Kidney glomerular epithelial cell (primary cell): Measurements from ENCODE around the gene DNAJA2.
"Not testable (repeated sequence)": the region's sequence is repeated elsewhere in the genome, so short reads cannot be mapped to it uniquely, and the experiment has no call there.

Experiments
- DNase-seq: peaks from one replicate; lab custom pipeline; 2025; lab: John Stamatoyannopoulos, UW

The DNAJA2 gene

DNA sequence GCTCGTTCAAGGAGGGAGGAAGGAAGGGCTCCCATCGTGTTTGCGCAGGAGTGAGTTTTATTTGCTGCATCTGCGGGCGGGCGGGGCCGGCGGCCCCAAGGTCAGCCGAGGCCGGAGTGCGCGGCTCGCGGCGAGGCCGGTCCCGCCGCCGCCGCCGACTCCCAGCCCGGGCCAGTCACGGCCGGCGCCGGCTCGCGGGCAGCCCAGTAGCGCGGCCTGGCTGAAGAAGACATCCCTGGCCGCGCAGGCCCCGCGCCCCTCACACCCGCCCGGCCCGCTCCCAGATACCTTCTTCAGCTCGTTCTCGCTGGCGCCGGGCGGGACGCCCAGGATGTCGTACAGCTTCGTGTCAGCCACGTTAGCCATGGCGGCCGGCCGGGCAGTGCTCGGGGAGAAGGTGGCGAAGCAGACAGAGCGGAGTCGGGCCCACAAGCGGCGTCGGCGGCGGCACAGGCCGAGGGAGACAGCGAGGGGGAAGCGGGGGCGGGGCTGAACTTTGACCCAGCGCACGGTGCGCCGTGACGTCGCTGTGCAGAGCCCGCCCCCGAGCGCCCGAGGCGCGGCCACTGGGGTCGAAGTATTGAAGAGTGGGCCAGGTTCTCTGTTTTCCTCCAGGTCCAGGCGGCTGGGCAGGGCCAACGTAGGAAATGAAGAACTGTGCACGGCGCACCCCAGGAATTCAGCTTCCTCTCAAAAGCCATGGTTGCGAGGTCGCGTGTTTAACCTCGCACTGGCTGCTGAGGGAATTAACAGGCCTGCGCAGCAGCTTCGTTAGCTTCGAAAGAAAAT is at the start of gene DNAJA2:
TSS of gene DNAJA2 (minus strand) at position 468 of the 789 bp plus-strand sequence. CDS start at position 366, 102 bp downstream.
- peak; percentile 76 for DNase-seq

- peak; percentile 0 for DNase-seq
Measured at GRCh38 chr16:47019568-47019967, 46.1 kb upstream of the DNAJA2 start.

GRCh38 chr16:47018223-47018891 is 44.9 kb upstream of the DNAJA2 start:
- peak; percentile 23 for DNase-seq

DNA sequence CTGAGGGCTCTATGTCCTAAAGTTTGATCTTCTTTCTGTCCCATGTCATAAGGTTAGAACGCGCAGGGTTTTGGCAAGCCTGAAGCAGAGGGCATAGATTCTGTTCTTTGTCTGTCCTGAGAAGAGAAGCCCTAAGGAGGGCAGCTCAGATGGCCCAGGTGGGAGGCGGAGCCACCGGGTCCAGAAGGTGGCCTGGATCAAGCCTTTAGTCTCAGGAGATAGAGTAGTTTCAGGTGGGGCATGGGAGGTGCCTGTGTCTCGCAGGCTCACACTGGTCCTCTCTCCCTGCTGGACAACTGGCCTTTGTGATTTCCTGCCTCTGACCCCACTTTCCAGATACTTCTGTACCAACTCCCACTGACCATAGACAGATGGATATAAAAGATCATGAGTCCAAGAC is 44.2 kb upstream of the DNAJA2 start:
- DNase-seq: no peak

- no peak for DNase-seq
Measured at GRCh38 chr16:47016700-47017133, 43.2 kb upstream of the DNAJA2 start.

DNA sequence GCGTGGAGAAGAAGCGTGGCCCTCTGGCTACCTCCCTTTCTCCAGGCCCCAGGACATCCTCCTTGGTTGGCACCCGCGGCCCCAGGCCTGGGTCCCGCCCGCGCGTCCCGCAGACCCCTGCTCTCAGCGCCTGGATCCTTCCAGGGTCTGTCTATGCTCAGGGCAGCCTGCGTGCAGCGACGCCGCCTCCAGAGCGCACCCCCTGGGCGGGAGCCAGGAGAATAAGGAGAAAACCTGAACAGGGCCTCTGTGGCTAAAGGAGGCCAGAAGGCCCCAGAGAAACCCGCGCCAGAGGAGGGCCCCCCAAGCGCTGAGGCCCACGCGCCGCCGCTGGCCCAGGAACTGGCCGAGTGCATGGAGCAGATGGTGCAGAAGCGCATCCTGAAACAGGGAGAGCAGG is 40.4 kb upstream of the DNAJA2 start:
- no peak for DNase-seq

DNA sequence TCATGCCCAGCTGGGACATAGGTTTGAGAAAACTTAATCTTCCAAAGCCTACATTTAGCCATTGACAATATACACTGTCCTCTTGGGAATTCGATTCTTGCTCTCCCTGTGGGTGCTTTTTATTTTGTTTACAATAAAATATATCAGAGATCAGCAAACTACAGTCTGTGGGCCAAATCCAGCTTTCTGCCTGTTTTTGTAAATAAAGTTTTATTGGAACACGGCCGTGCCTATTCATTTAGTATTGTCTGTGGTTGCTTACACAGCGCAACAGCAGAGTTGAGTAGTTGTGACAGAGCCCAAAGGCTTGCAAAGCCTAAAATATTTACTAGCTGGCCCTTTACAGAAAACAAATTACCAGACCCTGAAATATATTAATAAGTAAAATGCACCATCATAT is 39.7 kb upstream of the DNAJA2 start:
- no peak for DNase-seq

GRCh38 chr16:47010812-47011211 is 37.3 kb upstream of the DNAJA2 start:
- DNase-seq: not testable (repeated sequence)

- DNase-seq: peak; percentile 2
Measured at GRCh38 chr16:47008612-47009011, 35.1 kb upstream of the DNAJA2 start.

DNA sequence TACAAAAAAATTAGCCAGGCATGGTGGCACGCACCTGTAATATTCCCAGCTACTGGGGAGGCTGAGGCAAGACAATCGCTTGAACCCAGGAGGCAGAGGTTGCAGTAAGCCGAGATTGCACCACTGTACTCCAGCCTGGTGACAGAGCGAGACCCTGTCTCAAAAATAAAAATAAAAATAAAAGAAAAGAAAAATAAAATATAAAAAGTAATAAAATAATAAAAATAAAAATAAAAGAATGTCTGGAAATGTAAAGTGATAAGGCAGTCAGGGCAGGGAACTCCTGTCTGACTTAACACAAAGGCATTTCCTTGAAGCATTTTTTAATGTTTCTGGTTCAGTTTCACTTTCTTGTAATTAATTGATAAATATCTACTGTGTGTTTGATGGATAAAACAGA is 34.7 kb upstream of the DNAJA2 start:
- no peak for DNase-seq

DNA sequence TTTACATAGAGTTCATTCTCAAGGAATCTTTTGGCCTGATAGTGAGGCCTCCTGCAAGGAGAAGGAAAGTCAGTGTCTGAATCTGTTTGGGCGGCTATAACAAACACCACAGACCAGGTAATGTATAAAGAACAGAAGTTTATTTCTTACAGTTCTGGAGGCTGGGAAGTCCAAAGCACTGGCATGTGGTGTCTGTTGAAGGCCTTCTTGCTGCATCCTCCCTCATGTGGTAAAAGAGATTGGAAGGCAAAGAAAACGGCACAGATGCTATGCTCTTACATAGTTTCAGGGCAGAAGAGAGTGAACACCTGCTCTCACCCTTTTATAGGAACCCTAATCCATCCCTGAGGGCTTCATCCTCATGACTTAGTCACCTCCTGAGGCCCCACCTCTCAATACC is 31.2 kb upstream of the DNAJA2 start:
- DNase-seq: no peak

DNA sequence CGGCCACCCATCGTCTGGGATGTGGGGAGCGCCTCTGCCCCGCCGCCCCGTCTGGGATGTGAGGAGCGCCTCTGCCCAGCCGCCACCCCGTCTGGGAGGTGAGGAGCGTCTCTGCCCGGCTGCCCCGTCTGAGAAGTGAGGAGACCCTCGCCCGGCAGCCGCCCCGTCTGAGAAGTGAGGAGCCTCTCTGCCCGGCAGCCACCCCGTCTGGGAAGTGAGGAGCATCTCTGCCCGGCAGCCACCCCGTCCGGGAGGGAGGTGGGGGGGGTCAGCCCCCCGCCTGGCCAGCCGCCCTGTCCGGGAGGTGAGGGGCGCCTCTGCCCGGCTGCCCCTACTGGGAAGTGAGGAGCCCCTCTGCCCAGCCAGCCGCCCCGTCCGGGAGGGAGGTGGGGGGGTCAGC is 26.6 kb upstream of the DNAJA2 start:
- not testable (repeated sequence) for DNase-seq

DNA sequence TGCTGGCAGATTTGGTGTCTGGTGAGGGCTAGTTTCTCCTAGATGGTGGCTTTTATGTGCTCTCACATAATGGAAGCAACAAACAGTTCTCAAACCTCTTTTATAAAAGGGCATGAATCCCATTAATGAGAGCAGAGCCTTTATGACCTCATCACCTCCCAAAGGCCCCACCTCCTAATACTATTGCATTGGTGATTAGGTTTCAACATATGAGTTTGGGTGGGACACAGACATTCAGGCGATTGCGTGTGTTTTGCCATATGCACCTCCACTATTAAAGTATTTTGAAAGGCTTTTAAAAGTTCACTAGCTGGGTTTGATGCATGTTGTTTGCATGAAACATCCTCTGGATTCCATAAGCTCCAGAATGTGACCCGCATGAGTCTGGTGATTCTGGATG is 24.4 kb upstream of the DNAJA2 start:
- DNase-seq: no peak

GRCh38 chr16:46996952-46997458 is 23.5 kb upstream of the DNAJA2 start:
- DNase-seq: no peak

DNA sequence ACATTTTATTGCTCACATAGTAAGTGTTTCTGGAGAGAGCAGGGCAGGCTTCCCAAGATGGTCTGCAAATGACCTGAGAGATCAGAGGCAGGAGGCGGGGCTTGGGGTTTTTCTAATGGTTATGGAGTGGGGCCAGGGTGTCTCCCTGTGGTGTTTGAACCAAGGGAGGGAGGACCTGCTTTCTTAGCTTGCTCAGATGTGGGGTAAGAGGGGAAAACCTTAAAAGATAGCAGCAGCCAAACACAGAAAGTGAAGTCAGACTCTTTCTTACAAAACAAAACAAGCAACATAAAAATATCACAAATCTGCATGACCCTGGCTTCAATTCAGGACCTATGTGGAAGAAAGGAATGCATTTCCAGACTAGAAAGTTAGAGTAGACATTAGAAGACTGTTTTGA is 22.9 kb upstream of the DNAJA2 start:
- DNase-seq: no peak

GRCh38 chr16:46991729-46992704 is 18.5 kb upstream of the DNAJA2 start:
- no peak for DNase-seq

DNA sequence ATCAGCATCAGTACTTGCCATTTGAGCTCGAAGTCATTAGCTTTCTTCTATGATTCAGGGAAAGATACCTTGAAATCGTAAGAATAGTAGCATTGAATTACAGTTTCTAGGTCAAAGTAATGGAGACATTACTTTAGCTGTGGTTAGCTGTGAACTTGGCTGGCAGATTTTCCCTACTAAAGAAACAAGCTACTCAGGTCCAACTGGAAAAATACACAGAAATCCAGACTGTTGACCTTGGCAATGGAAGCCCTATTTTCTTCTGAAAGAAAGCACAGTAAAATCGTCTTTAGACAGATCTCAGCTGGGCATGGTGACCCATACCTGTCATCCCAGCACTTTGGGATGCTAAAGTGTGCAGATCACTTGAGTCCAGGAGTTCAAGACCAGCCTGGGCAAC is 13.4 kb upstream of the DNAJA2 start:
- DNase-seq: no peak

DNA sequence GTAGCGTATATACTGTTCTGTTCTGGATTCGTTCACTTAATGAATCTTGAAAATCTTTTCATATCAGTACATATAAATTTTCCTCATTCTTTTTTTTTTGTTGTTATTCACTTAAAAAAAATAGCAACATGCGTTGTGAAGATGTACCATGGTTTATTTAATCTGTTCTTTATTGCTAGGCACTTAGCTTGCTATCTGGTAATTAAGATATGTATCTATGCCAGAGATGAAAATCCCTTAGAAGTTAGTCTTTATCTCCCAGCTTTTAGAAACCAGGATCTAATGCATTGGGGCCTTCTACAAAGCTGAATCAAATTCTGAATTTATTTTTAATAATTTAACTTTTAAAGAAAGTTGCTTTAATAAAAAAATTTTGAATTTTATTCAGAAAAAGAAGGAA is 13.0 kb upstream of the DNAJA2 start:
- DNase-seq: no peak

DNA sequence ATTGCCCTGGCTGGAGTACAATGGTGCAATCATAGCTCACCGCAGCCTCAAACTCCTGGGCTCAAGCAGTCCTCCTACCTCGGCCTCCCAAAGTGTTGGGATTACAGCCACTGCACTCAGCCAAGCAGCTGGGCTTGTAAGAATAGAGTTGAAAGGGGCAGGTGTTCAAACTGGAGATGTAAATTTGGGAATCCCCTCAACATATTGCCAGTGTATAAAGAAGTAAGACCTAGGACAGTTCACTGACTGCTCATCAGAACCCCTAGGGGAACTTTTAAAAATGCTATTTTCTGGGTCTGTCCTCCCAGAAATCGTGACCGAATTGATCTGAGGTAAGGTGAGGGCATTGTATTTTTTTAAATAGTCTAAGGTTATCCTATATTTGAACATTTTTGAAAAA is 8.9 kb upstream of the DNAJA2 start:
- no peak for DNase-seq

DNA sequence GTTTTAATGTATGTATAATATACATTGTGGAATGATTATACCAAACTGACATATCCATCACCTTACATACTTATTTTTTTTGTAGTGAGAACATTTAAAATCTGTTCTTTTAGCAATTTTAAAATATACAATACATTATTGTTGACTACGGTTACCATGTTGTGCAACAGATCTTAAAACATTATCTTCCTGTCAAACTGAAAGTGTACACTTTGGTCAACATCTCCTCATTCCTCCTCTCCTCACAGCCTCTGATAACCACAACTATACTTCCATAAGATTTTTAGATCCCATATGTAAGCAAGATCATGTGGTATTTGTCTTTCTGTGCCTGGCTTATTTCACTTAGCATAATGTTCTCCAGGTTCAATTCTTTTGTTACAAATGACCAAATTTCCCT is 7.5 kb upstream of the DNAJA2 start:
- no peak for DNase-seq

DNA sequence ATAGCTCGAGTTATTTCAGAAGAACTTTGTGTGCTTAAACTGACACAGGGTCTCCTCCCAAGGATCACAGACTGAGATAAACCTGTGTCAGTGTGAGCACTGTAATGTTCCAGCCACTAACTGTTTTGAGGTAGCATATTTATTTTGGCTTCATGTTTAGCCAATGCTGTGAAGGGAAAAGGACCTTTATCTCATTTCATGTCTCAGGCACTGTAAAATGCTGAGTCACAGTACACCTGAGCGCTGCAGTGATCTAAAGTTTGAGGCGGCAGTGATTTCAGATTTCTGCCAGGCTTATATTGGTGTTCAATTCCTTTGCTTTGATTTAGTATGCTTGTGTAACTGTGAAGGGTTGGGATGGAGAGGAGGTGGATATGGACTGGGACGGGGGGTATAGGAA is 3.1 kb upstream of the DNAJA2 start:
- DNase-seq: no peak

DNA sequence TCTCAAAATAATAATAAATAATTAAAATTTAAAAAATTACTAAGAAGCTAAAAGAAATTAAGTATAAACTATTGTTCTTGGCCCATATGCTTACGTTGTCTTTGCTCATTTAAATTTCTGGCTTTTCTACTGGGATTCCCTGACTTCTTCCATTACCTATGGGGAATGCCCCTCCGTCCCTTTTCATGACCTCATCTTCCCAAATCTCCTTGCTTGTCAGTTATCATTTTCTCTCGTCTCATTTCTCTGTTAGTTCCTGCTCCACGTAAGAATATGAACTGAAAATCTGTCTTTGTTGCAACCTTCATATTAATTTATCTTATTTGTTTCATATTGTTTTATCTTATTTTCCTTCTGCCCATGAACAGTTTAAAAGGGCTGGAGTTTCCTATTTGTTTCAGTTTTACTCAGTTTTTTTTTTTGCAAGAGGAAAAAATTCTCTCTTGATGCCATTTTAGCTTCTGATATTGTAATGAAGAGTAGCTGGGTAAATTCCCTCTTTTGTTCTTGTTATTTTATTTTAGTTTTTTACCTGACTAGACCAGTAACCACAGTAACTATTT is 2.5 kb upstream of the DNAJA2 start:
- DNase-seq: no peak
